MM.1S (cell line): Measurements from ENCODE around the gene RUBCN.
"Not testable (repeated sequence)": the region's sequence is repeated elsewhere in the genome, so short reads cannot be mapped to it uniquely, and the experiment has no call there.

Source experiments
- DNase-seq: peaks from one replicate; pipeline ENCODE4 v3.0.0-alpha.2; 2015
- H2AFZ ChIP-seq: fragments of 300-600 bp; sonication (generic); 2 replicates; pipeline ENCODE4 v1.6.0; 2016; ENCODE audit warnings: antibody characterized with exemption, low read length
- H3F3A ChIP-seq: fragments of 300-600 bp; sonication (generic); 2 replicates; pipeline ENCODE4 v1.6.1; 2016; ENCODE audit warnings: mild to moderate bottlenecking, antibody characterized with exemption, low read length, moderate library complexity, mixed read lengths; ENCODE audit not compliant: insufficient read depth
- H3K27ac ChIP-seq: fragments of 300-600 bp; sonication (generic); 2 replicates; pipeline ENCODE4 v1.5.1; 2016; ENCODE audit warnings: mild to moderate bottlenecking, low read length
- H3K27me3 ChIP-seq: fragments of 300-600 bp; sonication (generic); replicated peaks from 2 replicates; pipeline ENCODE4 v1.6.0; 2016; ENCODE audit warnings: low read length; ENCODE audit not compliant: insufficient read depth
- H3K36me3 ChIP-seq: fragments of 300-600 bp; sonication (generic); replicated peaks from 2 replicates; pipeline ENCODE4 v1.6.1; 2016; ENCODE audit warnings: mild to moderate bottlenecking, low read length, mixed read lengths; ENCODE audit not compliant: insufficient read depth
- H3K4me1 ChIP-seq: fragments of 300-600 bp; sonication (generic); 2 replicates; pipeline ENCODE4 v1.6.1; 2016; ENCODE audit warnings: low read length, mixed read lengths
- H3K4me2 ChIP-seq: fragments of 300-600 bp; sonication (generic); 2 replicates; pipeline ENCODE4 v1.6.0; 2016; ENCODE audit warnings: low read depth, low read length
- H3K4me3 ChIP-seq: fragments of 300-600 bp; sonication (generic); 2 replicates; pipeline ENCODE4 v1.5.1; 2016; ENCODE audit warnings: low read length, mixed read lengths
- H3K79me2 ChIP-seq: fragments of 300-600 bp; sonication (generic); 2 replicates; pipeline ENCODE4 v1.6.1; 2016; ENCODE audit warnings: mixed run types, low read length, mixed read lengths
- H3K9ac ChIP-seq: fragments of 300-600 bp; sonication (generic); 2 replicates; pipeline ENCODE4 v1.6.1; 2016; ENCODE audit warnings: low read length, mixed read lengths
- H3K9me2 ChIP-seq: fragments of 300-600 bp; sonication (generic); replicated peaks from 2 replicates; pipeline ENCODE4 v1.6.1; 2016; ENCODE audit warnings: mild to moderate bottlenecking, low read length, mixed read lengths; ENCODE audit not compliant: insufficient read depth
- H3K9me3 ChIP-seq: fragments of 300-600 bp; sonication (generic); replicated peaks from 2 replicates; pipeline ENCODE4 v1.6.1; 2016; ENCODE audit warnings: mild to moderate bottlenecking, low read length, mixed read lengths; ENCODE audit not compliant: insufficient read depth
- H4K20me1 ChIP-seq: fragments of 300-600 bp; sonication (generic); 2 replicates; pipeline ENCODE4 v1.6.1; 2016; ENCODE audit warnings: mild to moderate bottlenecking, low read length, moderate library complexity, mixed read lengths; ENCODE audit not compliant: insufficient read depth
- CTCF ChIP-seq: fragments of 300-600 bp; sonication (generic); IDR thresholded peaks from 2 replicates; pipeline ENCODE4 v1.5.1; 2016; ENCODE audit warnings: antibody characterized with exemption, low read length, mixed read lengths
- EZH2 ChIP-seq: fragments of 300-600 bp; sonication (generic); optimal IDR thresholded peaks from 2 replicates; pipeline ENCODE3; 2017; ENCODE audit warnings: low read depth, mild to moderate bottlenecking, antibody characterized with exemption, low read length, mixed read lengths
- EZH2phosphoT487 ChIP-seq: fragments of 300-600 bp; sonication (generic); IDR thresholded peaks from 2 replicates; pipeline ENCODE4 v1.6.1; 2018; ENCODE audit warnings: antibody characterized with exemption, low read length

Gene RUBCN

GRCh38 chr3:197728487-197728886 lies 8.2 kb downstream of the RUBCN start:
- no peaks in the 10 kb centered on the region for H3K9me2 ChIP-seq
- no peaks in the 10 kb centered on the region for H3K27me3 ChIP-seq
- H3K4me1 ChIP-seq: peaks cover 42% of the 10 kb centered on the region
- H3K27ac ChIP-seq: no peak overlapping the region
- H3K79me2 ChIP-seq: peaks cover 83% of the 10 kb centered on the region
- H3K4me3 ChIP-seq: no peak overlapping the region
- H3K4me2 ChIP-seq: no peak overlapping the region
- H3K9me3 ChIP-seq: no peaks in the 10 kb centered on the region
- TF ChIP-seq EZH2phosphoT487 (no peak), EZH2 (no peak), CTCF (no peak)
- no peak overlapping the region for H3K9ac ChIP-seq
- peaks cover under 1% of the 10 kb centered on the region; the same call in 1 of the 2 replicates for H3K36me3 ChIP-seq
- no peaks in the 10 kb centered on the region for H4K20me1 ChIP-seq
- H3F3A ChIP-seq: peaks cover 5% of the 10 kb centered on the region; the same call in 1 of the 2 replicates
- H2AFZ ChIP-seq: no peak overlapping the region
- DNase-seq: no peak

GRCh38 chr3:197727878-197728277 lies 8.8 kb downstream of the RUBCN start:
- H3K36me3 ChIP-seq, H3K27ac ChIP-seq, H2AFZ ChIP-seq, H3K9ac ChIP-seq, DNase-seq, H3K4me2 ChIP-seq, H3F3A ChIP-seq, H3K27me3 ChIP-seq, H3K9me2 ChIP-seq, H3K4me3 ChIP-seq, H4K20me1 ChIP-seq, H3K9me3 ChIP-seq: not testable (repeated sequence)
- peaks cover 40% of the 10 kb centered on the region for H3K4me1 ChIP-seq
- peaks cover 83% of the 10 kb centered on the region for H3K79me2 ChIP-seq

- no peak for DNase-seq
- peaks cover 89% of the 10 kb centered on the region for H3K79me2 ChIP-seq
- no peak overlapping the region for H3K4me2 ChIP-seq
- no peaks in the 10 kb centered on the region for H3K27me3 ChIP-seq
- no peak overlapping the region for H2AFZ ChIP-seq
- no peak overlapping the region for H3K4me3 ChIP-seq
- H3K4me1 ChIP-seq: peaks cover 23% of the 10 kb centered on the region
- H3K9me2 ChIP-seq: no peaks in the 10 kb centered on the region
- H3K36me3 ChIP-seq: 0 out of 2 replicates have a peak, but pooled peaks cover 4% of the 10 kb centered on the region
- no peak overlapping the region for H3K27ac ChIP-seq
- no peaks in the 10 kb centered on the region for H3K9me3 ChIP-seq
- TF ChIP-seq CTCF (no peak), EZH2phosphoT487 (no peak), EZH2 (no peak)
- no peak overlapping the region for H3K9ac ChIP-seq
- H4K20me1 ChIP-seq: no peaks in the 10 kb centered on the region
- H3F3A ChIP-seq: 0 out of 2 replicates have a peak, but pooled peaks cover 2% of the 10 kb centered on the region
Observed at GRCh38 chr3:197722734-197723133, 14.0 kb downstream of the RUBCN start.

- H3K9me3 ChIP-seq: no peaks in the 10 kb centered on the region
- H4K20me1 ChIP-seq: no peaks in the 10 kb centered on the region
- H3K9ac ChIP-seq: no peak overlapping the region
- no peak overlapping the region for H3K4me2 ChIP-seq
- TF ChIP-seq EZH2phosphoT487 (no peak), EZH2 (no peak), CTCF (no peak)
- no peak overlapping the region for H3K27ac ChIP-seq
- DNase-seq: no peak
- H3F3A ChIP-seq: peaks cover 5% of the 10 kb centered on the region; the same call in 1 of the 2 replicates
- H3K9me2 ChIP-seq: no peaks in the 10 kb centered on the region
- H2AFZ ChIP-seq: no peak overlapping the region
- no peak overlapping the region for H3K4me3 ChIP-seq
- H3K79me2 ChIP-seq: peaks cover 89% of the 10 kb centered on the region
- H3K27me3 ChIP-seq: no peaks in the 10 kb centered on the region
- H3K36me3 ChIP-seq: 0 out of 2 replicates have a peak, but pooled peaks cover 8% of the 10 kb centered on the region
- peaks cover 20% of the 10 kb centered on the region for H3K4me1 ChIP-seq
Observed at GRCh38 chr3:197720694-197721093, 16.0 kb downstream of the RUBCN start.
